Fibroblast of skin of left quadriceps (primary cell): Measurements from ENCODE around the gene AFF2.

ENCODE experiments used
- DNase-seq, 2 experiments: peaks; one replicate each; pipeline ENCODE4 v3.0.0-alpha.2; 2013; ENCODE audit warnings: low read depth in 2 of 2

The AFF2 gene

DNA sequence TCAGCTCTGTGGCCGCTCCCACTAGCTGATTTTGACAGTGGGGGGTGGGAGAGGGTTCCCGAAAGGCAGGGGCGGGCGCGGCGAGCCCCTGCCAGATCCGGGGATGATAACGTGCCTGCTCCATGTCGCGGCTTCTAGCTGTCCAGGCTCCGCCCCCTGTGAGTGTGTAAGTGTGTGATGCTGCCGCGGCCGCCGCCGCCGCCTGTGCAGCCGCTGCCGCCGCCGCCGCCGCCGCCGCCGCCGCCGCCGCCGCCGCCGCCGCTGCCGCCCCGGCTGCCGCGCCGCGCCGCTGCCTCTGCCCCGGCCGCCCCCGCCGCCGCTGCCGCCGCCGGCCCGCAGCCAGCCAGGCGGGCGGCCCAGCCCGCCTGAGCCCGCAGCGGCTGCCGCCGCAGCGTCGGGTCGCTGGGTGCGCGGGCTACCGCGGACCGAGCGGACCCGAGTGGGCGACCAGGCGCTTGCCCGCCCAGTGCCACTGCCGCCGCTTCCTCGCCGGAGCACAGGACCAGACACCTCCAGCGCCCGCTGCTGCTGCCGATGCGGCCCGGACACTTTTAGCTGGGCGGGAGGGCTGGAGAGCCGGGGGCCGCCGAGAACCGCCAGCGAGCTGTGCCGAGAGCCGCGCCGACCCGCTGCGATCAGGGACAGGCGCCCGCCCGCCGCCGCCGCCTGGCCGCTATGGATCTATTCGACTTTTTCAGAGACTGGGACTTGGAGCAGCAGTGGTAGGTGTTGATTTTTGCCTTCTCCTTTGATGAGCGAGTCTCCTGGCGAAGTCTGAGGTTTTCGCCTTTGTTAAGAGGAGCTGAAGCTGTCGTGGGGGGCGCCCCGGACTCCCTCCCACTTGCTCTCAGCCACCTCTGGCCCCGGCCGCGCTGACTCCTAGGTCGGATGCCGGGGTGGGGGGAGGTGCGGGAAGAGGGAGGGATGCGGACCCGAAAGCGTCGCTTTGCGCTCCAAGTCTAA is at the start of gene AFF2:
TSS of gene AFF2 (plus strand) at position 195 of the 963 bp plus-strand sequence. CDS start at position 676, 481 bp downstream.
- no peak for DNase-seq

- no peak for DNase-seq
These were observed 43.1 kb upstream of the AFF2 start for GRCh38 chrX:148457279-148457678.

- no peak for DNase-seq
These were observed 41.1 kb upstream of the AFF2 start for GRCh38 chrX:148459343-148459742.

DNA sequence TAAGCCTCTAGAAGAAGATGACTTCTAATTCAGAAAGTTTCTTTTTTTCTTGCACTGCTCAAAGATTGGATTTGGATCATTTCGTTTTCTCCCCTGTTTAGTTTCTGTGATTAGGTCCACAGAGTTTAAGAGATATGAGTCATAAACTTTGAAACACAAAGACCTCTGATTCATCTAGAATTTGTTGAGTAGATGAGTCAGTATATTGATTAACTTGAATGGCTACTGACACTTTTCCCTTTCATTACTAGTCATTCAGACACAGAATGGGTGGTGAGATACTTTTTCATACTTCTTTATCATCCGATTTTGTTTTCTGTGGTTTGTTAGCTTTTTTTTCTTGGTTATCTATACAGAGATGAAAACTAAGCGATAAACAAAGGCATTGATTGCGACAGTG is 34.1 kb upstream of the AFF2 start:
- DNase-seq, result no peak

GRCh38 chrX:148470324-148470723 is 30.1 kb upstream of the AFF2 start:
- no peak for DNase-seq

- no peak for DNase-seq
These were observed 26.4 kb upstream of the AFF2 start for GRCh38 chrX:148474030-148474429.

DNA sequence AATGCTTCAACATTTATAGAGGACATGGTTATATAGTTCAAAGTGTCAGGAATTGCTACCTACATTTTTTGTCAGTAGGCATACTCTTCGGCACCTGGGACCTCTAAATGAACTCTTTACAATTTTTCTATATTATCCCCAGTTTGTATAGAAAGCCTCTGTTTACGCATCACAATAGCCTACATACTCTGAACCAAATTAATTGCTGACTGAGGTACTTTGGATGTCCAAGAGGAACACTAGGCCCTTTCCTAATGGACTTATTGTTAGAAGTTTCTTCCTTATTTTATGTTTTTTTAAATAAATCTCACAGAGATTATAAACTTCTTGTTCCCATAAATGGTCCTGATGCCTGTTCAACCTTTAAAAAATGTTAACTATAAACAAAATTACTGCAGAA is 8.4 kb upstream of the AFF2 start:
- no peak for DNase-seq

DNA sequence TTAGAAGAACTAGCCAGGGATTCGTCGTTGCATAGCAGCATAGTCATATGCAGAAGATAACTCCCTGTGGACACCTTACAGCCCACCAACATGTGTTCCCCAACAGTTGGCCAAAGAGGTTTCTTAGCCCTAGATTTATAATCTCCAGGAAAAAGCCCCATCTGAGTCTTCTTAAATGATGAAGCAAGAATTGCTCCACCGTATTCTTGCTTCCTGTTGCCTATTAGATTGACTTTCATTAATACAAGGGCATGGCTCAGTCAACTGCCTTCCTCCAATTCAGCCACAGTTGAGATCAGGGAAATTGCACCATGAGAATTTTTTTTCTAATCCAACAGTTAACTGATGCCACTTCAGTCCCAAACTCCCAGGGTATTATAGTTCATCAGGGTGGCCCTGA is 5.2 kb upstream of the AFF2 start:
- DNase-seq, result no peak

- DNase-seq, result no peak
These were observed 2.4 kb upstream of the AFF2 start for GRCh38 chrX:148498067-148498466.

GRCh38 chrX:148499638-148500422 is 587 bp upstream of the AFF2 start:
- DNase-seq, result no peak

GRCh38 chrX:148501386-148502066 is 1.1 kb downstream of the AFF2 start:
- DNase-seq, result no peak

DNA sequence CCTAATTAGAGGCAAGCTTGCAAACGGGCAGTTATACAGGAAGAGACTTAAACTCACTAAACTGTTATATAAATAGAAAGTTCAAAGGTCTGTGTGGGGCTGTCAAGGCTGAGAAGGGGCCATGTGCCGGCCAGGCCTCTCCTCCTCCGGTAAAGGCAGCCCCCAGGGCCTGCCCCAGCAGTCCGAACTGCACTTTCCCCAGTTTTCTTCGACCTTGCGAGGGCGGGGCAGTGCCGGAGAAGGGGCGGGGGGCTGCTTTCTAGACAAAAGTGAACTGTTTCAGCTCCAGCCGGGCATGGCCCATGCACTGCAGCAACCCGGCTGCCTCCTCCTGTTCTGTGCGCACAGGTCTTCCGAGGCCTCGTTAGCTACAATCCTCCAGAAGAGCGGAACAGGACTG is 4.1 kb downstream of the AFF2 start:
- no peak for DNase-seq

DNA sequence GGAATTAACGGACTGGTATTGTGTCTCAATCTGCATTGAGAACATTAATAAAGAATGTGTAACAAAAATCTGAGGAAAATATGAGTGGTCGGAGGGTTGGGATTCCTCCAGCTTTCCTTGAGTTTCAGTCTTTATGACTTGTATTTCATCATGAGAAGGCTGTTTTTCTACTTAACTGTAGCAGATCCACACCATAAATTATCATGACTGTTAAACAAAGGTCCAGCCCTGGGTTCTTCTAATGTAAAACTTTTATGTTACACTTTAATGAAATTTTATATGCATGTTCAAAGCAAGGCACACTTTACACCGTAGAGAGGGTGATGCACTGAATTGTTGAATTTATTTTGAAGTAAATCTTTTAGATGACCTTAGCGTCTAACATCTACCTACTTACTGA is 7.0 kb downstream of the AFF2 start:
- peak; percentile 38 to 49 for DNase-seq

GRCh38 chrX:148512453-148512852 is 12.0 kb downstream of the AFF2 start:
- no peak for DNase-seq

DNA sequence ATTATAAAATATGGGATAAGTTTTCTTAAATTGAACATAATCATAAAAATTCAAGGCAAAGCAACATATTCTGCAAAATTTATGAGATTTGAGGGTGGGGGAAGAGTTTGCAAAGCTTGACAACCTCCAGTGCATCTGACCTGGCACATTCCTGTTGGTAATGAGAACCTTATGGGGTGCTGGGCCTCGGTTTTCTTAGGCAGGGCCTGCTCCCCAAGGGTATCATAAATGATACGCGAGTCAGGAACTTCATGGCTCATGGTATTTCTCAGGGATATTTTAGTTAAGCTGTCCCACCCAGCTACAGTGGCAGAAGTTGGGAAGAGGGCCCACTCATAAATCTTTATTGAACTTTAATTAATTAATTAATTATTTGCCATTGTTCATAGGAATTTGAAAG is 13.2 kb downstream of the AFF2 start:
- DNase-seq, result peak; percentile 53 to 62

GRCh38 chrX:148517176-148517575 is 16.8 kb downstream of the AFF2 start:
- DNase-seq, result no peak

DNA sequence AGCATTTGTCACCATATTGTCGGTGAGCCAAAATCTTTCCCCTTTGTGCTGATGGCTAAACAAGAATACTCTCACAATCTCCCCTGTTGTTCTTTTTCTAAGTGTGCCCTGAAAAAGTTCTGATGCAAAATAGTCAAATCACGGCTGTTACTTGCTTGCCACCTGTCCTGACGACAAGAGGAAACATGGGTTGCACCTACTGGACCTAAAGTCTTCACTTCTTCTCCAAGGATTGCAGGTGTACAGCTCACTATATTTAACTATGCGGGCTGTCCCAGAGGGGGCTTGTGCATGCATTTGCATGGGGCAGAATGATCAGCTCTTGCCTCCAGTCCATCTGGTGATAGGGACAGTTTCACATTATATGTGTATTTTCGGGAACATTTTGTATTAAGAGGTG is 21.6 kb downstream of the AFF2 start:
- no peak for DNase-seq

GRCh38 chrX:148523303-148524080 is 23.1 kb downstream of the AFF2 start:
- no peak for DNase-seq

GRCh38 chrX:148530464-148531077 is 30.2 kb downstream of the AFF2 start:
- DNase-seq, result no peak

DNA sequence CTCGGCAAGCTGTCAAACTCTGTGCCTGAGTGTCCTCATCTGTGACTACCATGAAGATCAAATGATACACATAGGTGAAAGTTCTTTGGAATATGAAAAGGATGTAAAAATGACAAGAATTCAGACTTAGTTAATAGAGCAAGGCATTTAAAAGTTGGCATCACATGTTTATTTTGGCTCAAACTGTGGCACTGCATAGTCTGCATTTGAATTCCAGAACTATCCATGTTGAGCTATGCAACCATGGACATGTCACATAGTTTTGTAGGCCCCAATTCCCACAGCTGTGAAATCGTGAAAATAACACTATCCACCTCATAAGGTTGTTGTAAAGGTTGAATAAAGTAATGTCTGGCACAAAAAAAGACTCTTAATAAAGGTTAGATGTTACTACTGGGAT is 33.9 kb downstream of the AFF2 start:
- DNase-seq, result no peak

DNA sequence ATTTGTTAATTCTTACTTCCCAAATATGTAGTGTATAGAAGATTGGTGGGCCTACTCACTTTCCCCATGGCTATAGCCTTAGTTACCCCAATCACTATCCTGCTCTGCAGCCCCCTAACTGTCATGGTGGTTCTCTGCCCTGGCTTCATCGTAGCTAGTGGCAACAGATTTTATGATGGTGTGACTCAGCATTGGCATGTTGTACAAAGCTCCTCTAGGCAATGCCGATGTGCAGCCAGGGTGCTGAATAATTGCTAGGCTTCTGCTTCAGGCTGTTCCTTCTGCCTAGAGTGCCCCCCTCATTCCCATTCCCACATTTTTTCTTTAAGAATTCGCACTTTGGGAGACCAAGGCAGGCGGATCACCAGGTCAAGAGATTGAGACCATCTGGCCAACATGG is 35.2 kb downstream of the AFF2 start:
- DNase-seq, result no peak
